ENCODE data around the gene FDX2. TPM values are rescaled to one million over a fixed set of nuclear protein-coding genes. Genes with fewer than 3 reads are reported as not detected.
"Not testable (repeated sequence)": the region's sequence is repeated elsewhere in the genome, so short reads cannot be mapped to it uniquely, and the experiment has no call there.

FDX2 gene
- total RNA-seq: 18.7 and 25.4 TPM in 2 replicates

GRCh38 chr19:10315335-10316214 lies at the start of gene FDX2:
Gene FDX2, minus strand, starts transcription at chr19:10316015. Its CDS starts 19 bp downstream, at chr19:10315996.
- peak; percentile 91 for DNase-seq

- no peak for DNase-seq
Measured at GRCh38 chr19:10365518-10365917, 49.7 kb upstream of the FDX2 start.

GRCh38 chr19:10364644-10365043 lies 48.8 kb upstream of the FDX2 start:
- no peak for DNase-seq

DNA sequence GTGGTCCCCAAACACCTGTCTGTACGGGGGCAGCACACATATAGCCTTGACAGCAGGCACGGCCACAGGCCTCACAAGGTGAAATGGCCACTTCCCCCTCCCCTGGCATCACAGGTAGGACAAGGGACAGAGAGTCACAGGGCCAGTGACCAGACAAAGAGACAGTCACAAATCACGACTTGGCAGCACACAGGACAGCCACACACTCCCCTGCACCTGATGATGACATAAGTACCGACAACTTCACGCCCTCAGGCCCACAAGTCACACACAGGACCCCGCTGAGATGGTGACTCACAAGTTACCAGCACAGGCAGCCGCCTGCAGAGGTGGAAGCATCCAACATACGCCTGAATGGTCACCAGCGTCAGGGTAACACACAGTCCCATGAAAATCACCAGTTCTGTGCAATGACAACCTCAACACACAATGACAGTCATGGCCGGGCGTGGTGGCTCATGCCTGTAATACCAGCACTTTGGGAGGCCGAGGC lies 48.0 kb upstream of the FDX2 start:
- DNase-seq: no peak

DNA sequence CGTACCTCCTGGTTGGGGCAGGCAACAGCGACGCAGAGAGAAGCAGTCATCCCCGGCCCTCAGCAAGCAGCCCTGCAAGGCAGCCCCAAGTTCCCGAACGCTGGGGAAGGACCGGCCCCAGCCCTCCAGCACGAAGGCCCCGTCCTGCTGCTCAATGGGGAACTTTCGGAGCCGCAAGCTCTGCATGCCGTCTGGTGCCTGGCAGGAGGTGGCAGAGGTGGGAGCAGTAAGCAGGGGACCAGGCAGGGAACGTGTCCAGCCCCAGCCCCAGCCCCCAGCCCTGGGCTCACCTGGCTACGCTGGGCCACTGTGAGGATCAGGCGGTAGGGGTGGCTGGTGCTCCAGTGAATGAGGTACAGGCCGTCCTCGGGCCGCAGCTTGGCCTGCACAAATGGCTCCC lies 46.4 kb upstream of the FDX2 start:
- no peak for DNase-seq

DNA sequence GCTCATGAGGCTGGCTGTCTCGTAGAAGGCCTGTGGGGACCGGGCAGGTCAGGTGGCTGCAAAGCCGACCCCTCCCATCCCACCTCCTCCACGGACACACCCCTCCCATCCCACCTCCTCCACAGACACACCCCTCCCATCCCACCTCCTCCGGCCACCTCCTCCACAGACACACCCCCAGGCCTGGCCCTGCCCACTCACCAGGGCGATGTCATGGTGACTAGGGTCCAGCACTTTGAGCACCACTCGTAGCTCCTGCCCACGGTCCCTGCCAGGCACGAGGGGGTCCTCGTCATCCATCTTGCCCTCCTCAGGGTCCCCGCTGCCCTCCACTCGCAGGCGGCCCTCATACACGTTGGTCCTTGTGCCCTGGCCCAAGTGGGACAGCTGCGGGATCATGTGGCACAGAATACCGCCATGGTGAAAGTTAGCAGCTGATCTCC lies 45.8 kb upstream of the FDX2 start:
- no peak for DNase-seq

GRCh38 chr19:10356431-10356830 lies 40.6 kb upstream of the FDX2 start:
- no peak for DNase-seq

GRCh38 chr19:10353793-10354391 lies 38.1 kb upstream of the FDX2 start:
- peak; percentile 28 for DNase-seq

- DNase-seq: no peak
Measured at GRCh38 chr19:10352764-10353671, 37.2 kb upstream of the FDX2 start.

GRCh38 chr19:10346509-10346908 lies 30.7 kb upstream of the FDX2 start:
- no peak for DNase-seq

DNA sequence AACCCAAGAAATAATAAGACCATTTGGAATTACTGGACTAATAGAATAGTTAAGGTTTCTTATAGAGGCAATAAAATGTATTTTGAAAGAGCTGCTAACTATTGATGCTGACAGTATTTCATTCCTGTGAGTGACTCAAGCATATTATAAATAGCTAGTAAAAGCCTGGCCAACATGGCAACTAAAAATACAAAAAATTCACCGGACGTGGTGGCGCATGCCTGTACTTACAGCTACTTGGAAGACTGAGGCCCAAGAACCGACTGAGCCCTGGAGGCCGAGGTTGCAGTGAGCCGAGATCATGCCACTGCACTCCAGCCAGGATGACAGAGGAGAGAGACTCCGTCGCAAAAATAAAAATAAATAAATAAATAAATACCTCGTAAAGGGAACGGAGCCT lies 29.0 kb upstream of the FDX2 start:
- DNase-seq: no peak

DNA sequence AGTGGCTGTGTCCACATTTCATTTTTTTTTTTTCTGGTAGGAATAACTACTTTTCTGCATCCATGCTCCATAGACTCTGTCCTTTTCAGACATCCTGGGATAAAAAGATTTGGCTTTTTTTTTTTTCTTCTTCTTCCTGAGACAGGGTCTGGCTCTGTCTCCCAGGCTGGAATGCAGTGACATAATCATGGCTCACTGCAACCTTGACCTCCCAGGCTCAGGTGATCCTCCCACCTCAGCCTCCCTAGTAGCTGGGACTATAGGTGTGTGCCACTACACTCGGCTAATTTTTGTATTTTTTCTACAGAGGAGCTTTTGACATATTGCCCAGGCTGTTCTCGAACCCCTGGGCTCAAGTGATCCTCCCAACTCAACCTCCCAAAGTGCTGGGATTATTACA lies 27.7 kb upstream of the FDX2 start:
- no peak for DNase-seq

DNA sequence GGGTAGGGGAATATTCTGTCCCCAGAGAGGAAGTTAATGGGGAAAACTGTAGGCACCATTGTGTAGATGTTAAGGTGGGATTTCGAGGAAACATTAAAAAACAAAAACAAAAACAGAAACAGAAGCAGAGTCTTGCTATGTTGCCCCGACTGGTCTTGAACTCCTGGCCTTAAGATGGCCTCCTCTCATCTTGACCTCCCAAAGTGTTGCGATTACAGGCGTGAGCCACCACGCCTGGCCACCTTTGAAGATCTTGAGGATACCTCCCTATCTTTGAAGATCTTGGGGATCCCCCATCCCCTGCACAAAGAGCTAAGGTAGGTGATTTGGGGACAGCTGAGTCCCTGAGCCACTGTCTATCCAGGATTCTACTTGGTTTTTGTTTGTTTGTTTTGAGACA lies 24.2 kb upstream of the FDX2 start:
- no peak for DNase-seq

DNA sequence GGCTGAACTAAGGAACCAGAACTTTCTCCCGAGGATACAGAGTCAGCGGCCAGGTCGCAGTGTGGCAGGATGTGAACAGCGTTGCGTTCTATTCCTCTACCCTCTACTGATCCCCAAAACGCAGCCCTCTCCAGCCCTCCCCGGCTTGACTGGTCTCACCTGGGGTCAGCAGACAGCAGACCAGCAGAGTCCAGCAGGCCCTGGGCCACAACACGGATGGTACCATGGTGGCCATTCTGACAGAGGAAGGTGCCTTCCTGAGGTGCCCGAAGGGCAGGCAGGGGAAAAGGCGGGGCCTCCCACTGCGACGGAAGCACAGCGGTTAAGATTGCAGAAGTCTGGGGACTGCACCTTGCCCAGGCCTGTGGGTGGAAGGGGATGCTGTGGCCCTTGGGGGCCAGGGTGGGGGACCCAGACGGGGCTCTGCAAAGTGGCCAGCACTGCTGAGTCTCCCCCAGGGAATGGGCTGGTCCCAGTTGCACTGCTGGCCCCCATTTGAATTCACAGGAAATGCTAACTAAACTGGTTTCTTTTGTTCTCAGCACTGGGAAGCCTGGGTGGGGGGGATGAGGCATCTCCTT lies 23.7 kb upstream of the FDX2 start, which contains the start of gene ICAM3:
ICAM3 (minus strand) TSS at position 245 of the 581 bp plus-strand sequence; CDS start at position 235, 10 bp downstream.
- DNase-seq: peak; percentile 14

DNA sequence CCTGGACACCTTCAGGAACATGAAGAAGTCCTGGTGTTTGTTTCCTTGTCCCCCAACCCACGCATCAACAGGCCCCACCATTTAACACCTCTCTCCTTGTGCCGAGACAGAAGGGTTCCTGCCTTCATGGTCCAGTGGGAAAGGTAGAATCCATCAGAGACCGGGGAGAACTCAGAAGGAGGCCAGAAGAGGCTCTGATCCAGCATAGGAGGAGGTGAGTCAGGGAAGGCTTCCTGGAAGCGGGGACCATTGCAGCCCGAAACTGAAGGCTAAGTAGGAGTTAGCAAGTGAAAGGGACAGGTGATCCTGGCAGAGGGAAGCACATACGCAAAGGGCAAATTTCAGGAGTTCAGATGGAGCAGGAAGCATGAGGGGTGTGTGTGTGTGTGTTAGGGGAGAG lies 23.1 kb upstream of the FDX2 start:
- no peak for DNase-seq

- DNase-seq: not testable (repeated sequence)
Measured at GRCh38 chr19:10336725-10337124, 20.9 kb upstream of the FDX2 start.

GRCh38 chr19:10335352-10335985 lies 19.7 kb upstream of the FDX2 start:
- no peak for DNase-seq

- peak; percentile 98 for DNase-seq
Measured at GRCh38 chr19:10334588-10335351, 19.0 kb upstream of the FDX2 start.

- DNase-seq: no peak
Measured at GRCh38 chr19:10333758-10334587, 18.2 kb upstream of the FDX2 start.

Measured in dermis blood vessel endothelial cell (primary cell).